Measurements from ENCODE around the gene AKR1C2. TPM values are rescaled to one million over a fixed set of nuclear protein-coding genes. Genes with fewer than 3 reads are reported as not detected.
"Not testable (repeated sequence)": the region's sequence is repeated elsewhere in the genome, so short reads cannot be mapped to it uniquely, and the experiment has no call there.

The AKR1C2 gene
- total RNA-seq, 1 experiment from 2014 or later, result 1,499 TPM

- DNase-seq (ENCODE audit: low read depth), result no peak
- in situ Hi-C loops (cut with HindIII; ENCODE audit: low pct_unique_long_range_greater_than_20kb, low sequenced_read_pairs), result no loop called here
Observed at GRCh38 chr10:4945766-4946717, 57.6 kb downstream of the AKR1C2 start.

DNA sequence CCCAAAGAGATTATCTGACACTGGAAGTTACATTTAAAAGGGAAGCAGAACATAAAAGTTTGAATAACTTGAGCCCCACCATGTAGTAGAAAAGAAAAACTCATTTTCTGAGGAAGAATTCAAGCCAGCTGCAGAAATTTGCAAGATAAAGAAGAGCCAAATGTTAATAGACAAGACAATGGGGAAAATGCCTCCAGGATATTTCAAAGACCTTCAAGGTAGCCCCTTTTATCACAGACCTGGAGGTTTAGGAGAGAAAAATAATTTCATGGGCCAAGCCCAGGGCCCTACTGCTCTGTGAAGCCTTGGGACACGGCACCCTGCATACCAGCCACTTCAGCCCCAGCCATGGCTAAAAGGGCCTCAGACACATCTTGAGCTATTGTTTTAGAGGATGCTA lies 58.8 kb downstream of the AKR1C2 start:
- in situ Hi-C loops (cut with HindIII; ENCODE audit: low pct_unique_long_range_greater_than_20kb, low sequenced_read_pairs), result no loop called here
- DNase-seq (ENCODE audit: low read depth), result no peak

DNA sequence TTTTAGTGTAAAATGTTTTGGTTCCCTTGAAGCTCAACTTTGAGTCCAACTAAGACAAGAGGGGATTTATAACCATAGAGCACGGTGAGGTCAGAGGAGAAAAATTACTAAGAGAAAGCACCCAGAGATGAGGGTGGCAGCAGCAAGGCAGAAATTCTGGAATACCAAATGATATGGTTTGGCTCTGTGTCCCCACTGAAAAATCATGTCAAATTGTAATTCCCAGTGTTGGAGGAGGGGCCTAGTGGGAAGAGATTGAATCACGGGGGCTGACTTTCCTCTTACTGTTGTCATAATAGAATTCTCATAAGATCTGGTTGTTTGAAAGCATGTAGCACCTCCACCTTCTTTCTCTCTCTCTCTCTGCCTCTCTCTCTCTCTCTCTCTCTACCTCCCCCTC lies 59.8 kb downstream of the AKR1C2 start:
- no peak for DNase-seq (ENCODE audit: low read depth)
- in situ Hi-C loops (cut with HindIII; ENCODE audit: low pct_unique_long_range_greater_than_20kb, low sequenced_read_pairs), result no loop called here

DNA sequence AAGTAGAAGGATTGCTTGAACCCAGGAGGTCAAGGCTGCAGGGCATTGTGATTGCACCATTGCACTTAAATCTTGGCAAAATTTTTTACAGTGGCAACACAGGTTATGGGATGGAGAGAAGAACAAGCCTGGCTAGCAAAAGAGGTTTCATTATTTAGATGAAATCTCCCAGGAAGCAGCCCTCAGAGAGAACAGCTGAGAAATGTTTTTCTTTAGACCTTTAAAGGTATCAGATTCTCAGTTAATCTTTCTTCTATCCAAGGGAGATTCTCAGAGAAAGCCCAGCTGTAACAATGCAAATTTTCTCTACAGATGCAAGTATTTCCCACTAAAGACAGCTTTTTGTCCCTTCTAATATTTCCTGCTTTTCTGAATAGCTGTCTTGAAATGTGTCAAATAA lies 60.2 kb downstream of the AKR1C2 start:
- in situ Hi-C loops (cut with HindIII; ENCODE audit: low pct_unique_long_range_greater_than_20kb, low sequenced_read_pairs); DNase-seq (ENCODE audit: low read depth): not testable (repeated sequence)

- in situ Hi-C loops (cut with HindIII; ENCODE audit: low pct_unique_long_range_greater_than_20kb, low sequenced_read_pairs), result not testable (repeated sequence)
- DNase-seq (ENCODE audit: low read depth), result peak; percentile 81
Observed at GRCh38 chr10:4942931-4943330, 60.7 kb downstream of the AKR1C2 start.

DNA sequence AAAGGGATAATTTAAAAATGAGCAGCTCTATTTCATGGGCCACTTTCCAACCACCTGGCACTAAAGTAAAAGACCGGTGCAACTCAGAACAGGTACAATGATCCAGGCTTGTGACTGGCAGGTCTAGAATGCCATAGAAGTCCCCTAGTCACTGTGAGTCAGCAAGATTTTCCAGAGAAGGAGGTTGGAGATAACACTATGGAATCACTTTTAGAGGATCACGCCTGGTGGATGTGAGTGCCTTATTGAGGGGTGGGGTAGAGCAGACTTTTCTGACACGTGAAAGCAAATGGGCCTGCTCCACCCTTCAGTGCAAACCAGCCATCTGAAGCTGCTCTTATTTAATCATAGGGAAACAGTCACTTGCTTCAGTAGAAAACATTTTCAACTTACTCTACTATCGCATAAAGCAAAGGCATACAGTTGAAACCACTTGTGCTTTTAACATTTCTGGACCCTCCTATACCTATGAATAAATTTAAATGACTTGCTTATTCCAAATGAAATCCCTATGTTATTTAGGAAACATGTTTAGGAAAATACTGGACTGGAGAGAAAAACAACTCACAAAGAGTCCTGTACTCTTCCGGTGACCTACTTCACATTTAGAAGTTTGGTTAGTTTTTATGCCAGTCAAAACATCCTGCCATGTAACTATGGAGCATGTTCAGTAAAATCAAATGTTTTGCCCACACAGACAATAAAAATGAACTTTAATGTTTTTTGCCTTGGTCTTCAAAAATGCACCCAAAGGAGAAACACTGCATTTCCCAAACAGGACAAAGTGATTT lies 61.9 kb downstream of the AKR1C2 start:
- peak; percentile 98 for DNase-seq (ENCODE audit: low read depth)
- in situ Hi-C loops (cut with HindIII; ENCODE audit: low pct_unique_long_range_greater_than_20kb, low sequenced_read_pairs), result no loop called here

DNA sequence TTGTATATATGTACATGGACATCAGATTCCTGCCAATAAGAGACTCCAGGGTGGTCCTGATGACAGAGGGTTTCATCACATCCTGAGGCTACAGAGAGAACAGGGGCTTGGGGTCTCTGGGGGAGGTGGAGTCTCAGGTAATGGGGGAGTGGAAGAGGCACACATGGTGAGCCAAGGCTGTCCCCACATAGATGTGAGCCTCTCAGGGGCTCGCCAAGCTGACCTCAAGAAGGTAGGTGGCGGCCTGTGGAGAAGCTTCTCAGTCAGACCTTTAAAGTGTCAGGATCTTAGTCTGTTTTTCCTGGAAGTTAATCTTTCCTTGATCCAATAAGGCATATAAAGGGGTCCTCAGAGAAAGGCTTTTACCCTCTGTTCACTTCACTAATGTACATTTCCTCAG lies 62.7 kb downstream of the AKR1C2 start:
- in situ Hi-C loops (cut with HindIII; ENCODE audit: low pct_unique_long_range_greater_than_20kb, low sequenced_read_pairs); DNase-seq (ENCODE audit: low read depth): not testable (repeated sequence)

GRCh38 chr10:4940073-4940428 lies 63.6 kb downstream of the AKR1C2 start:
- DNase-seq (ENCODE audit: low read depth), result peak; percentile 71
- in situ Hi-C loops (cut with HindIII; ENCODE audit: low pct_unique_long_range_greater_than_20kb, low sequenced_read_pairs), result not testable (repeated sequence)

DNA sequence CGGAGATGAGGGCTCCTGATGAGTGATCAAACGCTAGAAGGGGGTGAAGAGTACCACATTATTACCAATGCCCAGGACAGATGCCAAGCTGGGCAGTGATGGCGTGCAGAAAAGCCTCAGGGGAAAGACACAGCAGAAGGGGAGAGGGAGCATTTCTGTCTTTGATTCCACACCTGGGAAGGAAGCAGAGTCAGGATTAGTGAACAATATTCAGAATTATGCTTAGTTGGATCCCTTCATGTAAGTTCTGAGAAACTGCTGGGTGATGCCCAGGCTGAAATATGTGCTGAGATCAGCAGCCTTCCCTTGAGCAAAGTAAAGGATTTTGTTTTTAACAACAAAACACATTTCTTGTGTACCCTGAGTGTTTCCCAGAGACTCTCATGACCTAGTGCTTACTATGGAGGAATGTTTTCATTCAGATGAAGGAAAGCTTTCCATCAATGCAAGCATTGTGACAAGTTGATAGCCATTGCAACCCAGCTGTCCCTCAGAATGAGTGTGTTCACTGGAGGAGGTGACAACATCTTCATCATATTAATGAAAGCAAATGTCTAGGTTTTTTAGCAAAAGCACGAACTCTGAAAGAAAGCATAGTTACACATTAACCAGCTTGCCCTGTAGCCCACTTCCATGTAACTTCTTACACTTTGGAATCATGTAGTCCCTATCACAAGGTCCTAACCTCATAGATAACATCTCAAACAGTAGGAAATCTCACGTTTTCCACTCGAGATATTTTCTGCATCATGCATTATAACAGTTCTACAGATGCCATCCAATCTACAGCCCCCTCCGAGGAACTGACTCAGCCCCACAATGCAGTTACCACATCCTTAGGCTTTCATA lies 64.2 kb downstream of the AKR1C2 start:
- DNase-seq (ENCODE audit: low read depth), result peak; percentile 89
- in situ Hi-C loops (cut with HindIII; ENCODE audit: low pct_unique_long_range_greater_than_20kb, low sequenced_read_pairs), result no loop called here

Other genes starting within 250 kb of the AKR1C2 start
- gene AKR1E2, start 177.7 kb downstream of the AKR1C2 start, total RNA-seq (2014; rRNA removed; shearing (Covaris generic); ENCODE audit: low replicate concordance), result 74.3 and 112 TPM in 2 replicates
- gene AKR1C1, start 40.4 kb downstream of the AKR1C2 start, total RNA-seq (2014; rRNA removed; shearing (Covaris generic); ENCODE audit: low replicate concordance), result 6,987 and 7,564 TPM in 2 replicates
- gene AKR1C3, start 90.6 kb upstream of the AKR1C2 start, total RNA-seq (2014; rRNA removed; shearing (Covaris generic); ENCODE audit: low replicate concordance), result 3,253 and 3,825 TPM in 2 replicates
- gene AKR1C8, start 181.3 kb upstream of the AKR1C2 start, total RNA-seq (2014; rRNA removed; shearing (Covaris generic); ENCODE audit: low replicate concordance), result 4.3 TPM in 1 of 2 replicates, not detected in the other
- not detected in 2 replicates for gene AKR1C4, start 193.0 kb upstream of the AKR1C2 start, total RNA-seq (2014; rRNA removed; shearing (Covaris generic); ENCODE audit: low replicate concordance)

Measured in Caki2 (cell line).